Smooth muscle cell of trachea (primary cell): ENCODE measurements around the gene FH. TPM values are rescaled to one million over a fixed set of nuclear protein-coding genes. Genes with fewer than 3 reads are reported as not detected.

Source experiments
- total RNA-seq: library from RNA; depleted of rRNA; stranded (reverse); fragments of >200 nt; gene quantifications from 2 replicates; pipeline ENCODE4 v1.2.1, GENCODE V29; 2014

Gene FH
- total RNA-seq, result 91.5 and 162 TPM in 2 replicates

GRCh38 chr1:241519308-241520079, at the start of gene FH:
TSS of gene FH (minus strand) at chr1:241519755. CDS start at chr1:241519722, 33 bp downstream.

DNA sequence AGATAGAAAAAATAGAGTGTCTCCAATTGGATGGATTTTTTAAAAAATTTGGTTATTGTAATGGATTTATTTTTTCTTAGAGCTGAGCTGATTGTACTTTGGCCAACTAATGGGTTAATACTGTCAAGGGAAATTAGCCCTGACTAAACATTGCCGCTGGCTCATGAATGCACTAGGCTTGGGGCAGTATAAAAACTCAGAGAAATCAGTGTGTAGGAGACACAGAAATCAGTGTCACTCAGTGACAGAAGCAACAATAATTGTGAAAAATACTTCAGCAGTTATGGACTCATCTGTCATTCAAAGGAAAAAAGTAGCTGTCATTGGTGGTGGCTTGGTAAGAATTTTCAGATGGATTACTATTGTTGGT, 12.6 kb upstream of the FH start, which contains the start of gene KMO:
Gene KMO, plus strand, starts transcription at position 217 of the 370 bp plus-strand sequence. Its CDS starts 67 bp downstream, at position 284.

Other genes with a start within 250 kb of the FH start
- 1.9 and 2.5 TPM in 2 replicates for gene RGS7, start 162.6 kb downstream of the FH start, total RNA-seq
- 0.17 TPM in 1 of 2 replicates, not detected in the other for gene KMO, start 12.6 kb upstream of the FH start, total RNA-seq
- gene CHML, start 120.6 kb upstream of the FH start, total RNA-seq, result 8.6 and 12.5 TPM in 2 replicates
- gene OPN3, start 120.6 kb upstream of the FH start, total RNA-seq, result 11.1 and 21.2 TPM in 2 replicates
- not detected in 2 replicates for gene WDR64, start 132.5 kb upstream of the FH start, total RNA-seq